Prostate gland (tissue), 2 donors: ENCODE measurements around the gene BTLA.

Experiments
- POLR2A ChIP-seq: fragments of 450-650 bp; IDR thresholded peaks from one replicate; pipeline ENCODE4 v1.6.1; 2016; ENCODE audit warnings: antibody characterized with exemption, mild to moderate bottlenecking
- TF ChIP-seq, protein P1 (sequence below), 4 experiments: fragments of 200-600 bp in 2 of 4; fragments of 450-650 bp in 2 of 4; sonication (generic) in 2 of 4; IDR thresholded peaks; 1 replicate in 3 of 4; 2 replicates in 1 of 4; pipeline ENCODE4 v1.5.1; 2016 to 2019; ENCODE audit warnings: antibody characterized with exemption in 4 of 4, mild to moderate bottlenecking in 2 of 4, moderate library complexity in 2 of 4

- TF ChIP-seq, protein P1, sequence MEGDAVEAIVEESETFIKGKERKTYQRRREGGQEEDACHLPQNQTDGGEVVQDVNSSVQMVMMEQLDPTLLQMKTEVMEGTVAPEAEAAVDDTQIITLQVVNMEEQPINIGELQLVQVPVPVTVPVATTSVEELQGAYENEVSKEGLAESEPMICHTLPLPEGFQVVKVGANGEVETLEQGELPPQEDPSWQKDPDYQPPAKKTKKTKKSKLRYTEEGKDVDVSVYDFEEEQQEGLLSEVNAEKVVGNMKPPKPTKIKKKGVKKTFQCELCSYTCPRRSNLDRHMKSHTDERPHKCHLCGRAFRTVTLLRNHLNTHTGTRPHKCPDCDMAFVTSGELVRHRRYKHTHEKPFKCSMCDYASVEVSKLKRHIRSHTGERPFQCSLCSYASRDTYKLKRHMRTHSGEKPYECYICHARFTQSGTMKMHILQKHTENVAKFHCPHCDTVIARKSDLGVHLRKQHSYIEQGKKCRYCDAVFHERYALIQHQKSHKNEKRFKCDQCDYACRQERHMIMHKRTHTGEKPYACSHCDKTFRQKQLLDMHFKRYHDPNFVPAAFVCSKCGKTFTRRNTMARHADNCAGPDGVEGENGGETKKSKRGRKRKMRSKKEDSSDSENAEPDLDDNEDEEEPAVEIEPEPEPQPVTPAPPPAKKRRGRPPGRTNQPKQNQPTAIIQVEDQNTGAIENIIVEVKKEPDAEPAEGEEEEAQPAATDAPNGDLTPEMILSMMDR (IDR thresholded peaks at IDR 0.05) = no peak
- no peak for TF ChIP-seq POLR2A
These were observed 6.6 kb upstream of the BTLA start for GRCh38 chr3:112505907-112506306.
